ENCODE data around the gene XRCC6.
A peak's percentile ranks its signal among the peaks of the same experiment; 100 is the strongest.
"Not testable (repeated sequence)": the region's sequence is repeated elsewhere in the genome, so short reads cannot be mapped to it uniquely, and the experiment has no call there.

XRCC6 gene

GRCh38 chr22:41686890-41687289 lies 65.8 kb downstream of the XRCC6 start:
- not testable (repeated sequence) for DNase-seq (ENCODE audit: low spot score)

DNA sequence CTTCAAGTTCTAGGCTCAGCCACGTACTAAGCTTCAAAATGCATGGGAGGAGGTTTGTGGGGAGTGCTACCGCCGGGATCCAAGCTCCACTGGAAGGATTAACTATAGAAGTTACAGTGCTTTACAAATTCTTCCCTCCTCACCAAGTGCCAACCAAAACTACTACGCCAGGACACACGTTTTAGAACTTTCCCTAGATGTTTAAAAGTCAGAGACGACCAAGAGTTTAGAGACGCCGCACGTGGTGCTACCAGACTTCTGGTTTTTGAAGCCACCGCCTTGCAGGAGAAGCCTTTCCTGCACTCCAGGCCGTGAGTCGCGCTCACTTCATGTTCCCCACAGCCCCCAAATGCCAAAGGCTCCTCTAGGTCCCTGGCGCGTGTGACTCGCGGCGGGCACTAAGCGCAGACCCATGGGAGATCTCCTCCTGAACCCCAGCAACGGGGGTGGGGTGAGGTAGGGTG lies 66.8 kb downstream of the XRCC6 start:
- peak; percentile 47 for DNase-seq (ENCODE audit: low spot score)

DNA sequence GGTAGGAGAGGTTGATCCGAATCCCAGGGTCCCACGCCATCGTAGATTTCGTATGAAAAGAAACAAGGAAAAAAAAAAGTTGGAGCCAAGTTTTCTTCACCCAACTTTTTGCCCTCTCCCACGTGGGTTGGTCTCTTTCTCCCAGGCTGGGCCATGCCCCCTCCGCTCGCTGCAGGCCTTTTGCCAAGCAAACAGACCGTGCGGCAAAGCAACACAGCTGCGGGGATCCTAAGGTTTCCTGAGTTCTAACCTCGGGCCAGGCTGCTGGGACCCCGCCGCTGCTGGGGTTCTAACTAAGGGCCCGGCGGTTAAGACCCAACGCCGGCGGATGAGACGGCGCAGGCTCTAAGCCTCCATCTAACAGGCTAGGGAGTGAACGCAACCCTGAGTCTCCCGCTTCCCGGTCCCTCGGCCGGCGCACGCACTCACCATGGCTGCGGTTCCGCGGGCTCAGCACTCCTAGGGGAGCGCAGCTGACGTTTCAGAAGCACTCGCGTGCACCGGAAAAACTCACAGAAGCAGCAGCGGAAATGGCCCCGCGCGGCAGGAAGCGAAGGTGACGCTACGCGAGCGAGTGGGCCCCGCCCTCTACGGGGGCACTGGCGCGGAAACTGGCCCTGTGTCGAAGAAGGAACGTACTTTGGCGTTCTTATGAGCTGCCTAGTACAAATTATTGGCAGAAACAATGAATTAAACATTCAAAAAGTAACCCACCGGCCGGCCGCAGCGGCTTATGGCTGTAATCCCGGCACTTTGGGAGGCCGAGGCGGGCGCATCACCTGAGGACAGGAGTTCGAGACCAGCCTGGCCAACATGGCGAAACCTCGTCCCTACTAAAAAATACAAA lies 67.5 kb downstream of the XRCC6 start, which contains the start of gene SNU13:
TSS of gene SNU13 (minus strand) at position 503 of the 847 bp plus-strand sequence. CDS start at position 432, 71 bp downstream.
- peak; percentile 93 for DNase-seq (ENCODE audit: low spot score)

DNA sequence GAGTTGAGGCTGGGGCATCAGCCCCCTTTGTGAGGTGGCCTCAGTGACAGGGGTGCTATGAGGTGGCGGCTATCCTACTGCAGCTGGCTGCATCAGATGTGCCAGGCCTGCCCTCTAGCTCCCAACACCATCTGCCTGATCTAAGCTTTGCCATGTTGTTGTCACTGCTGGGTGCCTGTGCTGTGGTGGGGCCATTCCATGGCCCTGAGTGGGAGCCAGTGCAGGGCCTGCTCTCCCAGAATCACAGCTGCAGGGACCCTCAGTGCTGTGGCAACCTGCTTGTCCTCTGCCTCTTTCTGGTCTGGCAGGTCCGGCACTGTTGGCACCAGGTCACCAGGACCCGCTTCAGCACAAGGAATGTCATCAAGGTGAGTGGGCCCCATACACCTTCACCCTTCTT lies 69.4 kb downstream of the XRCC6 start:
- DNase-seq (ENCODE audit: low spot score), result no peak

GRCh38 chr22:41695211-41695610 lies 74.1 kb downstream of the XRCC6 start:
- no peak for DNase-seq (ENCODE audit: low spot score)

DNA sequence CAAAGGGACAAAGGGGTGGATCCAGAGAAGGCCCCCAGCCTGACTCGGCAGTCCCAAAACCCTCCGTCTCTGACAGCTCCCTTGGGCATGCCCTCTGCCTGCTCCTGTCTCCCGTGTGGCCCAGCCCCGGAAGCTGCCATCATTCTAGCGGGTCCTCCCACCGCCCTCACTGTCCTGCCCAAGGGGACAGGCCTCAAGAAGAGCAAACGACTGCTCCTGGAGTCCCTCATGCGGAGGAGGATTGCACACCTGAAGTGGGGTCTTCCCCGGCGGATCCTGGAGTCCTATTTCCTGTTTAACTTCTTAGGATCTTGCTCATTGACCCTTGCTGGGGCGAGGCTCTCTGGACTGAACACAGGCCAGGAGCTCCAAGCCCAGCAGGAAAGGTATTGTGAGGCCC lies 75.6 kb downstream of the XRCC6 start:
- no peak for DNase-seq (ENCODE audit: low spot score)

GRCh38 chr22:41697126-41697775 lies 76.2 kb downstream of the XRCC6 start:
- DNase-seq (ENCODE audit: low spot score), result peak; percentile 88

DNA sequence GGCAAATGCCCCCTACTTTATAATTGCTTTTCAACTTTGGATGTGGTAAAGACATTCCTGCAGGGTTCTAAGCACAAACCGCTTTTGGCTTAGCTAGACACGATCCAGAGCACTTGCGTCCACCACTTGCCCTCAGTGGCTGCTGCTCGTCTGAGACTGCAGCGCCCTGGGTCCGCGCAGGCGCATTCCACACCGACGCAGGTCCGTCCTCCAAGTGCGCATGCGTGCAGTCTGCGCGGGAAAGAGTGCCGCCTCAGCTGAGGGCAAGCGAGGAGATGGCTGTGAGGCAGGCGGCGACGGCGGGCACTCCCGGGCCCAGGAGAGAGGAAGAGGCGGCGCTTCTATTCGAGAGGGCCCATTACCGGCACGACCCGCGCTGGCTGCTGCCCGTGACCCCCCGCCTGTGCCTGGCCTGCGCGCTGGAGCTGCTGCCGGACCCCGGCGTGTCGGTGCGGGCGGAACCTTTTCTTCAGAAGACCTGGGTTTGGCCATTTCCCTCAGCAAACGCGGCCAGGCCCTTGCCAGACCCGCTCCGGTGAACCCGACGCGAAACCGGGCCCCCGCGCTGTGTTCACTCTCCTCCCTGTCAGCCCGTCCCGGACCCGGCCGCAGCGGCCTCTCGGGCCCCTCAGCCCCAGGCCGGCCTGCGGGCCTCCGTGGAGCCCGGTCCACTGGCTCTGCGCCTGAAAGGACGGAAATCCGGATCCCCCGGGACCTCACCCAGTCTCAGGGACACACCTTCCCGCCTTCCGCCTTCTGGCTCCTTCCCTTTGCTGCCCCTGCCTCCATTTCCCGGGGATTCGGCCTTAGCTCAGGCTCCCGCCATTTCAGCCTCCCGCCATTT lies 78.4 kb downstream of the XRCC6 start, which contains the start of gene MEI1:
TSS of gene MEI1 (plus strand) at position 240 of the 844 bp plus-strand sequence. CDS start at position 276, 36 bp downstream.
- peak; percentile 75 for DNase-seq (ENCODE audit: low spot score)

GRCh38 chr22:41700108-41700364 lies 78.9 kb downstream of the XRCC6 start:
- no peak for DNase-seq (ENCODE audit: low spot score)

- DNase-seq (ENCODE audit: low spot score), result no peak
These were observed 81.7 kb downstream of the XRCC6 start for GRCh38 chr22:41702763-41703162.

DNA sequence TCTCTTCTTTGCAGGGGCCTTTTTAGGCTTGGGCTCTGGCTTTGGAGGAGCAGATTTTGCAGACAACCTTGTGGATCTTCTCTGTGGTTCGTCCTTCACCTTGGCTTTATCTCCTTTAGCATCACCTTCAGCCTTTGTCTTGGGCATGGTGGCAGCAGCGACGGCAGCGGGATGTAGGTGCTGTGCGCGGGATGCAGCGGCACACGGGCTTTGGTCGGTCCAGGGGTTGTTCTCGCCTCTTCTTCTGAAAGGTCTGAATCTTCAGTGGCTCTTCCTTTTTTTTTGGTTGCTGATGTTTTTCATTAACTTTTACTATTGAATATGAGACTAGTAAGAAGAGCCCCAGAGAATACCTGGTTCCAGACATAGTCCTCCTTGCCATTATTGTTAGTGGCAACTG lies 88.2 kb downstream of the XRCC6 start:
- no peak for DNase-seq (ENCODE audit: low spot score)

- DNase-seq (ENCODE audit: low spot score), result peak; percentile 53
These were observed 91.9 kb downstream of the XRCC6 start for GRCh38 chr22:41713004-41713403.

All from kidney tubule cell (primary cell).